Memory B cell (primary cell): Measurements from ENCODE around the gene MAPK7.

Source experiments
- ATAC-seq: fragments of 150-1000 bp; cut with Tn5 transposase; 2 replicates; pipeline ENCODE4 v1.10.0; 2021; ENCODE audit warnings: low read depth, mild to moderate bottlenecking, moderate library complexity
- DNase-seq, 2 donors: peaks; one replicate each; pipeline ENCODE4 v3.0.0; 2022; ENCODE audit warnings: low spot score in 2 of 2
- H3K27ac Mint-ChIP-seq: one replicate; pipeline ENCODE4 v1.8.0; 2022; ENCODE audit warnings: mild to moderate bottlenecking, moderate library complexity, mixed read lengths
- H3K27me3 Mint-ChIP-seq: one replicate; pipeline ENCODE4 v1.8.0; 2022; ENCODE audit warnings: mixed read lengths
- H3K36me3 Mint-ChIP-seq: one replicate; pipeline ENCODE4 v1.8.0; 2022; ENCODE audit warnings: mild to moderate bottlenecking, mixed read lengths
- H3K4me1 Mint-ChIP-seq: one replicate; pipeline ENCODE4 v1.8.0; 2022; ENCODE audit warnings: mixed read lengths
- H3K4me3 Mint-ChIP-seq: one replicate; pipeline ENCODE4 v1.8.0; 2022; ENCODE audit warnings: mild to moderate bottlenecking, moderate library complexity, mixed read lengths
- H3K9me3 Mint-ChIP-seq: one replicate; pipeline ENCODE4 v1.8.0; 2022; ENCODE audit warnings: mixed read lengths

MAPK7 gene

DNA sequence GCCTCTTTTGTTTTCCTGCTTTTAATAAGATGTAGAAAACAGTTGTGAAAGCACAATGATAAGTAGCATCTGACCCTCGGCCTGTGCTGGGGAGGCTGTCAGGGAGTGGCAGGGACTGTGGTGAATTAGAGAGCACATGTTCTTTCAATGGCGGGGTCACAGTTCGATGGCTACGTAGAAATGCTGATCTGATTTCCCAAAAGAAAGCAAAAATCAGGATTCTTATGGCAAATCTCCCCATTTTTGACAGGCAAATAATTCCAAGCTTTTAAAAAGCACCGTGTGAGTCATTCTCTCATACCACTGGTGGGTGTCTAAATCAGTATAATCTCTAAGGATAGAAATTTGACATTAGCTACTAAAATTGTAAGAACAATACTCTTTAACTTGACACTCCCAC is 4.2 kb upstream of the MAPK7 start:
- DNase-seq (no peak), ATAC-seq (no peak)
- Mint-ChIP-seq H3K4me3 (no peak overlapping the region), H3K27me3 (no peaks in the 10 kb centered on the region), H3K27ac (no peak overlapping the region), H3K4me1 (peaks cover 37% of the 10 kb centered on the region), H3K9me3 (no peaks in the 10 kb centered on the region), H3K36me3 (peaks cover 2% of the 10 kb centered on the region)

DNA sequence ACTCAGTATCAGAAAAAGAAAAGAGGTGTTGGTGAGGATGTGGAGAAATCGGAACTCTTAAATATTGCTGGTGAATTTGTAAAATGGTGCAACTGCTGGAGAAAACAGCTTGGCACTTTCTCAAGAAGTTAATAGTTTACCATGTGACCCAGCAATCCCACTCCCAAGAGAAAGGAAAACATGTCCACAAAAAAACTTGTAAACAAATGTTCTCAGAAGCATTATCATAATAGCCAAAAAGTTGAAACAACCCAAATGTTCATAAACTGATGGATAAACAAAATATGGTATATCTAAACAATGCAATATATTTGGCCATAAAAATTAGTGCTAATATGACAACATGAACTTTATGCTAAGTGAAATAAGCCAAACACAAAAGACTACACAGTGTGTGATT is 2.6 kb upstream of the MAPK7 start:
- Mint-ChIP-seq H3K4me1 (peaks cover 26% of the 10 kb centered on the region), H3K27me3 (no peaks in the 10 kb centered on the region), H3K36me3 (peaks cover 5% of the 10 kb centered on the region), H3K9me3 (no peaks in the 10 kb centered on the region), H3K27ac (no peak overlapping the region), H3K4me3 (peak overlapping the region; percentile 61)
- DNase-seq (no peak), ATAC-seq (no peak)

DNA sequence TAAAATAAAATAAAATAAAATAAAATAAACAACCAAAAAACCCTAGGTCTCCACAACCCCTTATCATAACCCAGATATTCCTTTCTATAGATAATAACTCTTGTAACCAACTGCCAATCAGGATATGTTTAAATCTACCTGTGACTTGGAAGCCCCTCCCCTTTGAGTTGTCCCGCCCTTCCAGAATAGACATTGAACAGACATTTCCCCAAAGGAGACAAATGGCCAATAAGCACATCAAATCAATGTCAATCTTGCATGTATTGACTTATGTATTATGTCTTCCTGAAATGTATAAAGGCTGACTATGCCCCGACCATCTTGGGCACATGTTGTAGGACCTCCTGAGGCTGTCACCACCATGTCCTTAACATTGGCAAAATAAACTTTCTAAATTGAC is 1.5 kb upstream of the MAPK7 start:
- no peaks in the 10 kb centered on the region for H3K9me3 Mint-ChIP-seq
- H3K27me3 Mint-ChIP-seq: no peaks in the 10 kb centered on the region
- peak overlapping the region; percentile 98 for H3K4me3 Mint-ChIP-seq
- H3K4me1 Mint-ChIP-seq: peaks cover 15% of the 10 kb centered on the region
- H3K27ac Mint-ChIP-seq: peak overlapping the region; percentile 96
- peaks cover 12% of the 10 kb centered on the region for H3K36me3 Mint-ChIP-seq
- DNase-seq (no peak), ATAC-seq (no peak)

DNA sequence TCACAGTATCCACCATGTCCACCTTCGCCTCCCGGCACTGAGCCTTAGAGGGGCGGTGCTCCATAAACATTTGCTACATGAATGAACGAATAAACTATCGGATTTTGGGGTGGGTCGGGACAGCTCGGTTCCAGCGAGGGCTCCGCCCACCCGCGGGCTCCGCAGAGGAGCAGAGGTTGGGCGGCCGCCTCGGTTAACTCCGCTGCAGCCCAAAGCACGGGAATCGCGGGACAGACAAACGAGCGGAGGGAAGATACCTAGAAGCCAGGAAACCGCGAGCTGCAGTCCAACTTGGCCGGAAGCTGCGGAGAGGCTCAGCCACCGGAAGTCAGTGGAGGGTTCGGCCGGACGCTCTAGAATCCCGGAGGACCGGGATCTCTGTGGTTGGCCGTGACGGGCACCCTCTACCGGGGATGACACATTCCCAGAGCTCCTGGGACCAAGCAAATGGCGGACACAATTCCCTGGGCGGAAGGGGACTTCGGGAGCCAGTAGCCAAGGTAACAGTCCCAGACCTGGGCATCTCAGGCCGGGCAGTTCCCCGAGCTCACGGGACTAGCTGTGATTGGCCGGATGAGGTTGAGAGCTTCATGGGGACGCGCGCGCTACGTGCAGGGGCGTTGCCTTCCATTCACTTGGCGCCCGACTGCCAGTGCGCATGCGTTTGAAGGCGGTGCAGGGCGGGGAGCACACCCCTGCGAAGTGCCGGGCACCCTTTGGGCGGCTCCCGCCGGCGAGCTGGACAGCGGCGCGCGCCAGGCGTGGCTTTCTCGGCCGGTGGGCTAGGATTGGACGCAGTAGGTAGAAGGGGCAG is 489 bp upstream of the MAPK7 start:
- no peaks in the 10 kb centered on the region for H3K27me3 Mint-ChIP-seq
- DNase-seq: peak; percentile 90 to 94
- H3K36me3 Mint-ChIP-seq: peaks cover 12% of the 10 kb centered on the region
- peak overlapping the region; percentile 96 for H3K27ac Mint-ChIP-seq
- ATAC-seq: peak; percentile 85
- H3K4me3 Mint-ChIP-seq: peak overlapping the region; percentile 98
- H3K9me3 Mint-ChIP-seq: no peaks in the 10 kb centered on the region
- H3K4me1 Mint-ChIP-seq: peaks cover 8% of the 10 kb centered on the region

DNA sequence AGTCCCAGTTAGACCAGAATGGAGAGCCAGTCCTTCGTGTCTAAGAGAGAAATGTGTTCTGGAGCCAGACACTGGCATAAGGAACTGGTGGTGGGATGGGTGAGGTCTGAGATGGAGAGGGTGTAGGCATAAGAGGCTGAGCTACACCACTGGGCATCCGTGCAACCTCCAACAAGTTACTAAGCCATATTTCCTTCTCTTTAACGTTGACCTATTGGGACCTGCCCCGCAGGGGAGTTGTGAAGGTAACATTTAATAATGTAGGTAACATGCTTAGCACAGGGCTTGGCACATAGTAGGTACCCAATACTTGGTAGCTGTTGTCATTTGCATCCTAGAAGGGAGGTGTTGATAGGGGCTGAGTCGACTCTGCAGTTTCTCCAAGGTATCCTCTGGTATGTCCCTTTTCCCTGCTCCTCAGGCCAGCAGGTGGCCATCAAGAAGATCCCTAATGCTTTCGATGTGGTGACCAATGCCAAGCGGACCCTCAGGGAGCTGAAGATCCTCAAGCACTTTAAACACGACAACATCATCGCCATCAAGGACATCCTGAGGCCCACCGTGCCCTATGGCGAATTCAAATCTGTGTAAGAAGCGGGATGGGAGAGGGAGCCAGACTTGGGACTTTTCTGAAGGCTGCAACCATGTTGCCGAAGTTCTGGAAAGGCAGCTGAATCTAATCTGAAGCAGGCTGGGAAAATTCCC is 1.2 kb downstream of the MAPK7 start:
- Mint-ChIP-seq H3K4me1 (peaks cover 8% of the 10 kb centered on the region), H3K36me3 (peaks cover 22% of the 10 kb centered on the region), H3K27ac (no peak overlapping the region), H3K27me3 (no peaks in the 10 kb centered on the region), H3K9me3 (no peaks in the 10 kb centered on the region), H3K4me3 (peak overlapping the region; percentile 98)
- DNase-seq (no peak), ATAC-seq (no peak)

DNA sequence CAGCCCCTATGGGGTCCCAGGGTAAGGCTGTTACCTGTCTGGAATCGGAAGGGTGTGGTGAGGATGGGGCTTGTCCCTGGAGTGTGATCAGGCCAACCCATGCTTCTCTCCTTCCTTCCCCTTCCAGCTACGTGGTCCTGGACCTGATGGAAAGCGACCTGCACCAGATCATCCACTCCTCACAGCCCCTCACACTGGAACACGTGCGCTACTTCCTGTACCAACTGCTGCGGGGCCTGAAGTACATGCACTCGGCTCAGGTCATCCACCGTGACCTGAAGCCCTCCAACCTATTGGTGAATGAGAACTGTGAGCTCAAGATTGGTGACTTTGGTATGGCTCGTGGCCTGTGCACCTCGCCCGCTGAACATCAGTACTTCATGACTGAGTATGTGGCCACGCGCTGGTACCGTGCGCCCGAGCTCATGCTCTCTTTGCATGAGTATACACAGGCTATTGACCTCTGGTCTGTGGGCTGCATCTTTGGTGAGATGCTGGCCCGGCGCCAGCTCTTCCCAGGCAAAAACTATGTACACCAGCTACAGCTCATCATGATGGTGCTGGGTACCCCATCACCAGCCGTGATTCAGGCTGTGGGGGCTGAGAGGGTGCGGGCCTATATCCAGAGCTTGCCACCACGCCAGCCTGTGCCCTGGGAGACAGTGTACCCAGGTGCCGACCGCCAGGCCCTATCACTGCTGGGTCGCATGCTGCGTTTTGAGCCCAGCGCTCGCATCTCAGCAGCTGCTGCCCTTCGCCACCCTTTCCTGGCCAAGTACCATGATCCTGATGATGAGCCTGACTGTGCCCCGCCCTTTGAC is 2.4 kb downstream of the MAPK7 start:
- ATAC-seq: no peak
- H3K4me1 Mint-ChIP-seq: peaks cover 8% of the 10 kb centered on the region
- no peak overlapping the region for H3K27ac Mint-ChIP-seq
- no peak for DNase-seq
- no peak overlapping the region for H3K4me3 Mint-ChIP-seq
- H3K27me3 Mint-ChIP-seq: no peaks in the 10 kb centered on the region
- H3K36me3 Mint-ChIP-seq: peaks cover 26% of the 10 kb centered on the region
- no peaks in the 10 kb centered on the region for H3K9me3 Mint-ChIP-seq

DNA sequence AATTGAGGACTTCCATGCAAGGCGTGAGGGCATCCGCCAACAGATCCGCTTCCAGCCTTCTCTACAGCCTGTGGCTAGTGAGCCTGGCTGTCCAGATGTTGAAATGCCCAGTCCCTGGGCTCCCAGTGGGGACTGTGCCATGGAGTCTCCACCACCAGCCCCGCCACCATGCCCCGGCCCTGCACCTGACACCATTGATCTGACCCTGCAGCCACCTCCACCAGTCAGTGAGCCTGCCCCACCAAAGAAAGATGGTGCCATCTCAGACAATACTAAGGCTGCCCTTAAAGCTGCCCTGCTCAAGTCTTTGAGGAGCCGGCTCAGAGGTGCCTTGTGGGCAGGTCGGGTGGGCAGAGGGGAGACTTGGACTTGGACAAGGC is 3.1 kb downstream of the MAPK7 start:
- no peak for DNase-seq
- no peak for ATAC-seq
- no peak overlapping the region for H3K27ac Mint-ChIP-seq
- no peak overlapping the region for H3K4me3 Mint-ChIP-seq
- no peaks in the 10 kb centered on the region for H3K27me3 Mint-ChIP-seq
- peaks cover 26% of the 10 kb centered on the region for H3K36me3 Mint-ChIP-seq
- H3K9me3 Mint-ChIP-seq: no peaks in the 10 kb centered on the region
- H3K4me1 Mint-ChIP-seq: peaks cover 6% of the 10 kb centered on the region

DNA sequence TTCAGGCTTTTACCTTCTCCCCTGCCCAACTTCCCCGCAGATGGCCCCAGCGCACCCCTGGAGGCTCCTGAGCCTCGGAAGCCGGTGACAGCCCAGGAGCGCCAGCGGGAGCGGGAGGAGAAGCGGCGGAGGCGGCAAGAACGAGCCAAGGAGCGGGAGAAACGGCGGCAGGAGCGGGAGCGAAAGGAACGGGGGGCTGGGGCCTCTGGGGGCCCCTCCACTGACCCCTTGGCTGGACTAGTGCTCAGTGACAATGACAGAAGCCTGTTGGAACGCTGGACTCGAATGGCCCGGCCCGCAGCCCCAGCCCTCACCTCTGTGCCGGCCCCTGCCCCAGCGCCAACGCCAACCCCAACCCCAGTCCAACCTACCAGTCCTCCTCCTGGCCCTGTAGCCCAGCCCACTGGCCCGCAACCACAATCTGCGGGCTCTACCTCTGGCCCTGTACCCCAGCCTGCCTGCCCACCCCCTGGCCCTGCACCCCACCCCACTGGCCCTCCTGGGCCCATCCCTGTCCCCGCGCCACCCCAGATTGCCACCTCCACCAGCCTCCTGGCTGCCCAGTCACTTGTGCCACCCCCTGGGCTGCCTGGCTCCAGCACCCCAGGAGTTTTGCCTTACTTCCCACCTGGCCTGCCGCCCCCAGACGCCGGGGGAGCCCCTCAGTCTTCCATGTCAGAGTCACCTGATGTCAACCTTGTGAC is 3.6 kb downstream of the MAPK7 start:
- ATAC-seq (no peak), DNase-seq (no peak)
- Mint-ChIP-seq H3K27ac (no peak overlapping the region), H3K4me1 (peaks cover 4% of the 10 kb centered on the region), H3K36me3 (peaks cover 26% of the 10 kb centered on the region), H3K4me3 (no peak overlapping the region), H3K27me3 (no peaks in the 10 kb centered on the region), H3K9me3 (no peaks in the 10 kb centered on the region)

DNA sequence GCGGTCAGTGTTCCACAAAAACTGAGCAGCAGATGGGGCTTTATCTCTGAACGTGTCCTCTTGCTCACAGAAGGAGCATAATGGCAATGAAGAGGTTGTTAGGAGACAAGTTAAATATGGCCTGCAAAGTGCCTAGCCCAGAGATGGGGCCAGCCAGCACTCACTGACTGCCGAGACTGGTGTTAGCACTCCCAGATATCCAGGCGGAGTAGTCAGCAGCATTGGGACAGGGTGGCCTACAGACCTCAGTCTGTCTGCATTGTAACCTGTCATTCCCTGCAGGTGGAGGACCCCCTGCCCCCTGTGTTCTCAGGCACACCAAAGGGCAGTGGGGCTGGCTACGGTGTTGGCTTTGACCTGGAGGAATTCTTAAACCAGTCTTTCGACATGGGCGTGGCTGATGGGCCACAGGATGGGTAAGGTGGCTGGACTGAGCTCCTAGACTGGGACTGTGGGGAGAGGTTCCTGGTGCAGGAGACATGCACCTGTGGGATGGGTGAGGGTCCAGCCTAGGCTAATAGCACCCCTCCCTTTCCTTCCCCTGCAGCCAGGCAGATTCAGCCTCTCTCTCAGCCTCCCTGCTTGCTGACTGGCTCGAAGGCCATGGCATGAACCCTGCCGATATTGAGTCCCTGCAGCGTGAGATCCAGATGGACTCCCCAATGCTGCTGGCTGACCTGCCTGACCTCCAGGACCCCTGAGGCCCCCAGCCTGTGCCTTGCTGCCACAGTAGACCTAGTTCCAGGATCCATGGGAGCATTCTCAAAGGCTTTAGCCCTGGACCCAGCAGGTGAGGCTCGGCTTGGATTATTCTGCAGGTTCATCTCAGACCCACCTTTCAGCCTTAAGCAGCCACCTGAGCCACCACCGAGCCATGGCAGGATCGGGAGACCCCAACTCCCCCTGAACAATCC is 4.5 kb downstream of the MAPK7 start:
- no peaks in the 10 kb centered on the region for H3K4me1 Mint-ChIP-seq
- H3K9me3 Mint-ChIP-seq: no peaks in the 10 kb centered on the region
- H3K27ac Mint-ChIP-seq: no peak overlapping the region
- no peak for ATAC-seq
- peaks cover 26% of the 10 kb centered on the region for H3K36me3 Mint-ChIP-seq
- H3K4me3 Mint-ChIP-seq: no peak overlapping the region
- peaks cover under 1% of the 10 kb centered on the region for H3K27me3 Mint-ChIP-seq
- no peak for DNase-seq

DNA sequence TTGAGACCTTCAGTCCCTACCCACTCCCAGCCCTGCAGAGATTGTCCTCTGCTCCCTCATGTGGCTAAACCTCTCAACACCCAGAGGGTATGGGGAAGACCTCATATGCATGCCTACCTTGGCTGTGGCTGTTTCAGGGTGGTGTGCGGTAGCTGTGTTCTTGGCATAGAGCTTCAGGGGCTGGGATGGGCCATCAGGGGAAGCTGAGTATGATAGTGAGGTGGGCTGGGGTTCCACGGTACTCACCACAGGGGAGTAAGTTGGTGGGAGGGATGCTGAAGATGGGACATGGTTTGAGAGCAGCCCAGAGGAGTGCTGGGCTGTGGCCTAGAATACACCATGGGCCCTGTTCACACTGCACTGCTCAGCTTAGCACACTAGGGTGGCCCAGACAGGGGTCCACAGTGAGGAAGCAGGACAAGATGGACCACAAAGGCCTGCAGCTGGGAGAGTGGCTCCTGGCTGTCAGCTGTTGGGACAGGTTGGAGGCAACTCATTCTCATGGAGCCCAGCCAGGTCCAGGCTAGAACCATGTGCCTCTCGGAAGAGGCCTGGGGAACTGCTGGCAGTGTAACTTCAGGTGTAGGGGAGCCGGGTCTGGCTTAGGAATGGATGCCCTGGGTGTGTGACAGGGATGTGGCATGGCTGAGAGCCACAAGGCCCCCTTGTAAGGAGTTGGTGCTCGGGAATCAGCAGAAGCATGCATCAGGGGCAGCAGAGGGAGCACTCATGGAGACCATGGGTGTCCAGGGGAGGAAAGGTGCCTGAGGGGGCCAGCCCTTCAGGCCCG is 5.6 kb downstream of the MAPK7 start:
- H3K36me3 Mint-ChIP-seq: peaks cover 26% of the 10 kb centered on the region
- ATAC-seq: no peak
- no peak for DNase-seq
- H3K4me3 Mint-ChIP-seq: no peak overlapping the region
- no peaks in the 10 kb centered on the region for H3K4me1 Mint-ChIP-seq
- no peaks in the 10 kb centered on the region for H3K9me3 Mint-ChIP-seq
- H3K27ac Mint-ChIP-seq: no peak overlapping the region
- H3K27me3 Mint-ChIP-seq: peaks cover 3% of the 10 kb centered on the region

DNA sequence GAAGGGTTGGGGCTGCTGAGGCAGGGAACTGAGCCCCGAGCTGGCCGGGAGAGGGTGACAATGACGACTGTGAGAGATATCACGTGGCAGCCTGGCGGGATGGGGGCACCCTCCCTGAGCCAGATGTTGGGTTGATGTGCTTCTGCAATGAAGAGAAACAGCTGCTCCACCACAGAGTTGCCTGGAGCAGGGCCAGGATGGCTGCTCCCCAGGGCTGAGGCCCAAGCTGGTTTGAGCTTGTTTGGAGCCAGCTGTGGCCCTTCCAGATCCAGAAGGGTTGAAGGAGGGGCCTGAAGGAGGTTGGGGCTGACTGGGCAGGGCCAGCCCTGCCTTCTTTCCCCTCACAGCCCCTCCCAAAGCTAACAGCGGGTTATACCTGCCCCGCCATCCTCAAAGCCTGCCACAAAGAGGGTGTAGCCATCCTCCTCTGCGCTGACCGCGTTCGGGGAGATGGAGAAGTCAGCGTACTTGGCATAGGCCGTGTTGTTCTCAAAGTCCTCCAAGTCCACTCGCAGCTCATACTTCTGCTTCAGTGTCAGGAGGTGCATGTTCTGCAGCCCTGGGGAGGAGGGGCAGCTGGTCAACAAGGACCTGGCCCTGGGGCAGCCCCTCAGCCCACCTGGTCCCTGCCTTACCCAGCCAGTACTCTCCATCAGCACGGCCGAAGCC is 6.6 kb downstream of the MAPK7 start:
- Mint-ChIP-seq H3K4me1 (no peaks in the 10 kb centered on the region), H3K36me3 (peaks cover 26% of the 10 kb centered on the region), H3K4me3 (no peak overlapping the region), H3K27me3 (peaks cover 5% of the 10 kb centered on the region), H3K27ac (no peak overlapping the region), H3K9me3 (no peaks in the 10 kb centered on the region)
- no peak for DNase-seq
- ATAC-seq: no peak

DNA sequence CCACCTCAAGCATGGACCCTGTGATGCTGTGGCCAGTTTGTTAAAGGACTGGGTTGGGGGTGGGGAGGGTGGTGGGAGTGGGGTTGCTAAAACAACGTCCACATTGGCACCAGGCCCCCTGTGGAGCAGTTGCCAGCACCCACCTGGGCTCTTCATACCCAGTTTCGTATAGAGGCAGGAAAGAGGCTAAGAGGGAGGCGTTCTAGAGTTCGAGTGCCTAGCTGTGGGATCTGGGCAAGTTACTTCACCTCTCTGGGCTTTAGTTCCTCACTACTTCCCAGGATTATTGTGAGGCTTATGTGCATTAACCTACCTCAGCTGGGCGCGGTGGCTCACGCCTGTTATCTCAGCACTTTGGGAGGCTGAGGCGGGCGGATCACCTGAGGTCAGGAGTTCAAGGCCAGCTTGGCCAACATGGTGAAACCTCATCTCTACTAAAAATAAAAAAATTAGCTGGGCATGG is 7.3 kb downstream of the MAPK7 start:
- Mint-ChIP-seq H3K4me3 (no peak overlapping the region), H3K9me3 (no peaks in the 10 kb centered on the region), H3K27ac (no peak overlapping the region), H3K36me3 (peaks cover 25% of the 10 kb centered on the region), H3K27me3 (peaks cover 5% of the 10 kb centered on the region), H3K4me1 (no peaks in the 10 kb centered on the region)
- DNase-seq: no peak
- ATAC-seq: no peak
